Inferior parietal cortex (tissue), 1 donor: ENCODE data around the gene SIL1.
"Not testable (repeated sequence)": the region's sequence is repeated elsewhere in the genome, so short reads cannot be mapped to it uniquely, and the experiment has no call there.

Source experiments
- DNase-seq: peaks from one replicate; pipeline ENCODE4 v3.0.0-alpha.2; 2016; ENCODE audit errors: extremely low spot score

Gene SIL1

DNA sequence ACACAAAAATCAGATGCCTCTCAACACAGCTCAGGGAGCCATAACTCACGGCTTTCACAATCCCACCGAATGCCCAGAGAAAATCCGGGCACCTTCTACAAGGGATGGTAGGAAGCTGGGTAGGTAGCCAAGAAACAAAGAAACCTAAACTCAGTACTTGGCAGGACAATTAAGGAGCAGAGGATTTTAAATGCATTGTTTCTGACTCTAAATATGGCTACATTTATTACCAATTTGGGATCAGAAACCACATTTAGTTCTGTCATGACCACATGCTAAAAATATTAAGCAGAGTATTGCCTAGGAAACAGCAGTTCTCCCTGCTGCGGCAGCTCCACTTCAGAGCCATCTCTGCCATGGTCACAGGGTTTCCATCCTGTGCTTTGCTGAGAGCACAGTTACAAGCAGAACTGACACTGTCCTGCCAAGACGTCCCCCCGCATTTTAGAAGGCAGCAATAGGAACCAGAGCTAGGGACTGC lies 57.5 kb downstream of the SIL1 start:
- no peak for DNase-seq

DNA sequence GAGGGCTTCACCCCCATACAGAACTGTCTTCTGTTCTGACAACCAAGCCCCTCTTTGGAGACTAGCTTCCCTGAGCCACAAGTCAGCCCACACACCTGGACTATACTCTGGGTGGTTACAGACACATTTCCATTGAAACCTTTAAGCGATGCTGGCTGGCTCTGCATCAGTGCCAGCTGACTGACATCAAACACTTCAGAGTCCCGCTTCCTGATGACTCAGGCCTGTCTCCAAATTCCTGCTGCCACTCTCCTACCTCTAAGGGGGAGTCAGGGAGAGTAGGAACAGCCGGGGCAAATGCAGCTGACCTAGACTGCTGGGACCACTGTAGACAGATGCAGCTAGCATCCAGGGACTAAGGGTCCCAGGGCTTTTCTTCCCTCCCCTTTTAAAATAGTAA lies 59.4 kb downstream of the SIL1 start:
- no peak for DNase-seq

DNA sequence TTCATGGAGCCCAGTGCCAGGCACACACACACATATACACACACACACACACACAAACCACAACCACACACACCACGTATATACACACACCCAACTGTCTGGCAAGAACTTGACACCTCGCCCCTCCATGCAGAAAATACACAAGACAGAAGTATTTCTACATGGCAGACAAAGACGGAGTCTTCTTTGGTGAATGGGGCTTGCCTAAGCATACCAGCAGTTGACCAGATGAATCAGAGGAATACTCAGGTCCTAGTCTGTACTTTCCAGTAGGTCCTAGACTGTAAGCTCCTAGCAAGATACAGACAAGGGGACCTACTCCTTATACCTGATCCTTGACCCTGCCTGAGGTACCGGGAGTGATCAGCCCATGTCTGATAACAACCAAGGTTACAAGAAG lies 60.1 kb downstream of the SIL1 start:
- no peak for DNase-seq

DNA sequence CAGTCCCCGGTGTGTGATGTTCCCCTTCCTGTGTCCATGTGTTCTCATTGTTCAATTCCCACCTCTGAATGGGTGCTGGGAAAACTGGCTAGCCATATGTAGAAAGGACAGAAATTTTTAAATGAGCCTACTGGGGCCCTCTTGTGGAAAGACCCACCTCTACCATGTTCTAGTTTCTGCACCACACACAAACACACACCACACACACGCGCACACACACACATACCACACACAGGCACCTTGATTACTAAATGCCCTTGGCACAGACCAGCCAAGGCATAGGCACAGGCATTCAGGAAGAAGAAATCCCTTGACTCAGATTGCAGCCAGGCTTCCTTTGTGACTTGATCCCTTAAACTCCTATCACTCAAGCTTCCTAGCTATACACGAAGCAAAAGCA lies 60.5 kb downstream of the SIL1 start:
- DNase-seq = no peak

DNA sequence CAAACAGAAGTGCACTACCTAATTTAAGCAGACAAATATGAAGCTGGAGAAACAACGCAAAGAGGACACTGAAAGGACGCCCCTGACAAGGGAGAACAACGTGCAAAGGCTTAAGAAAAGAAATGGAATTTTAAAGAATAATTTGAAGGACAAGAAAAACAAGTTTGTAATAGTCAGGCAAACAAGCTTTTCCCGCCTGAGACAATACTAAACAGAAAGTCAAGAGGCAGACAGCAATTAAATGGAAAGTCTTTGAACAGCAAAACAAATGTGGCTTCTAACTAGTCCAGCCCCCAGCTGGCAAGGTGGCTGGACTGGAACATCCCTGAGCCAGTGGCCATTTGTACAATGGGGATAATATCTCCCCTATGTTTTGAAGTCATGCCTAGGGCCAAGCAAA lies 63.3 kb downstream of the SIL1 start:
- no peak for DNase-seq

DNA sequence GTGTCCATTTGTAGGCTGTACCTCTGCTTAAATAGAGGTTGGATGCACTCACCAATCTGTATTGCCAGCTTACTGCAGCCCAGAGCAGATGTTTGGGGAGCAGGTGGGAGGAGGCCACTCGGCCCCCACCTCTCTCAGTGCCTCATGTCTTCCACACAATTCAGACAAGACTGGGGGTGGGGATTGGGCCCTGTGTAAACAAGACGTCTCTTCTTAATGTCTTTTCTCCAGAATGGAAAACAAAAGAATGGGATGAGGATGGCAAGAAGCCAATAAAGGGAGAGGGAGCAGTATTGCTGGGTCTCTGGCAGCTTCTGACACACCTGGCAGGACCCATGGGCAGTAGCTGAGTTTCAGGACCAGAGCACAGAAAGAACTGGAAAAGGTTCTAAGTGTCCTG lies 64.9 kb downstream of the SIL1 start:
- DNase-seq = no peak

DNA sequence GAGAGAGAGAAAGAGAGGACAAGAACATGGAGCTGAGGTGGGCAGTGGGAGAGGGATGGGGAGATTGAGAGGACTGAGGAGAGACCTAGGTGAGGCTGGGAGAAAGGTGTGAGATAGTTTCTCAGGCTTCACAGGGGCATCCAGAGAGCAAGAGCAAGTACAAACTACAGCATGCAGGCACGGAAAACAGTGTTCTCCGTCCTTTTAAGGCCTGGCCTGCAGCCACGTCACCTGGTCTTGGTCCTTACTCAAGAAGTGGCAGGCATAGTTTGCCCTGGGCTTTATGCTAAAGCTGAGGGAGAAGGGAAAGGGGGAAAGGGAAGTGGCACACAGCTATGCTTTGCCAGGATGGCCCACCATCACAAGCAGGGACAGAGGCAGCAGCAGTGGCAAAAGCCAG lies 65.7 kb downstream of the SIL1 start:
- no peak for DNase-seq

DNA sequence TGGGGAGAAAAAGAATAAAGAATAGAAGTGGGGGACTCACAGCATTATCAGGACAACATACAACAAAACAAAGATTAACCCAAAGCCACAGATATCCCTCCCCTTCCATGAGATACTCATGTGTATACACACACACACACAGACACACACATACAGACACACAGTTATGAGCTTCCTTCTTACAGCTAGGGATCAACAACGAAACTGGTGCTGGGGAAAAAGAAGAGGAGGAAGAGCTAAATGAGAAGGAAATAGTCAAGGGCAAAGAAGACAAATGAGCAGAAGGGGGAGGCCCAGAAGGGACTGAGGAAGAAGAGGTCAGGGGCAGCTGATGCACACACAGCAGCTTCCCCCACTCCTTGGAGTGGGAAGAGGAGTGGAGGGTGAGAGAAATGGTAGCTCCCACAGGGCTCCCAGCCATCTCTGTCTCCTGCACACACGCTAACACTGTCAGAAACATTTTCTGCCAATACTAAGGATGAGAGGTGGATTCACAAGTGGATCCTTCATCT lies 66.2 kb downstream of the SIL1 start:
- DNase-seq = no peak

DNA sequence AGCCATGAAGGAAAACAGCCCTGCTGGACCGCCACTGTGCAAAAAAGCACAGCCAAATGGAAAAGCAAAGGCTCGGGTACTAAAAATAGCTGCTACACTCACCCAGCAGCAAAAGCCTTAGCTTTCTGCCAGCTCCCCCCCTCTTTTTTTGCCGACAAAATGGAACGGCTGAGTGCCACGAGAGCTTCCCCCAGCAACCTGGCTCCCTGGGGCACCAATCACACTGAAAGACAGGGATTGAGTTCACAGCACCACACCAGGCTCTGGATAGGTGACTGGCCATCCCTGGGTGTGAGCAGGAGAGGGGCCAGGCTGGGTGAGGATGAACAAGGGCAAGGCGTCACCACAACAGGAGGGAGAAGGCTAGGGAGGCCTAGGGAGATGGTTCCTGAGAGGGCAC lies 66.7 kb downstream of the SIL1 start:
- no peak for DNase-seq

DNA sequence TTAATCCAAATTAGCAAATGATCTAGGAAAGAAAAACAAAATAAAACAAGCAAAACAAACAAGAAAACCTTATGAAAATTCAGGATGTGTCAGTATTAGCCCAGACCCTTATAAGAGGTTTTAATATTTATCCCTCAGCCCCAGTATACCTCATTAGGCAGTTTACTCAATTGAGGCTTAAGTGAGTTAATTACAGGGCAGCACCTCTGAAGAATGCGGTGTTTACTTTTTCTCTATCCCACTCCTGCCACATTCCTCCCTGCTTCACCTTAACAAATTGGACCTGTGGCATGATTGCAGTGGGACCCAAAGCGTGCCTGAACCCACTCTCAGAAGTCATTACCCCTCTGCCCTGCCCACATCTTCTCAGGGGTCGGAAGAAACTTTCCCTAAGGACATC lies 67.1 kb downstream of the SIL1 start:
- no peak for DNase-seq

DNA sequence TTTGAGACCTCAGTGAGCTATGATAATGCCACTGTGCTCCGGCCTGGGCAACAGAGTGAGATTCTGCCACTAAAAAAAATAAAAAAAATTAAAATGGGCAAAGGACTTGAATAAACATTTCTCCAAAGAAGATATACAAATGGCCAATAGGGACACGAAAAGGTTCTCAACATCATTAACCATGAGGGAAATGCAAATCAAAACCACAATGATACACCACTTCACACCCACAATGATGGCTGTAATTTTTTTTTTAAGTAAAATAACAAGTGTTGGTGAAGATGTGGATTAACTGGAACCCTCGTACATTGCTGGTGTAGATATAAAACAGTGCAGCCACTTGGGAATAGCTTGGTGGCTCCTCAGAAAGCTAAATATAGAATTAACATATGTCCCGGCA lies 68.0 kb downstream of the SIL1 start:
- DNase-seq = no peak

DNA sequence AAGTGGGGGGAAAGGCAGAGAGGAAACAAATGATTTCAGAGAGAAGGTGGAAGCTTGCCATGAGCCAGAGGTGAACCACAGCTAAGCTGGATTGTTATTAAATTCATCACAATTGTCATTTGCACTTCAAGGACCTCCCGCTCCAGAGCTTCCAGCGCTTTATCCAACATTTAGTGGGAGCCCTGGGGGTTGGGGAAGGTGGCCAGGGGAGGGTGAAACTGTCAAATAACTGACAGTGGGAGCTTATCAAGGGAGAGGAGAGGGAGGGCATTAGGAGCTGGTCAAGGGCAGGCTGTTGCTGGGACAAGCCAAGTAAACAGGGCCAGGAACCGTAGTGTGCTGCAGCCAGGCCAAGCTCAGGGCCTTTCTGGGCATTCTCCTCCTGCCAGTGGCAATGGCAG lies 71.5 kb downstream of the SIL1 start:
- DNase-seq = no peak

DNA sequence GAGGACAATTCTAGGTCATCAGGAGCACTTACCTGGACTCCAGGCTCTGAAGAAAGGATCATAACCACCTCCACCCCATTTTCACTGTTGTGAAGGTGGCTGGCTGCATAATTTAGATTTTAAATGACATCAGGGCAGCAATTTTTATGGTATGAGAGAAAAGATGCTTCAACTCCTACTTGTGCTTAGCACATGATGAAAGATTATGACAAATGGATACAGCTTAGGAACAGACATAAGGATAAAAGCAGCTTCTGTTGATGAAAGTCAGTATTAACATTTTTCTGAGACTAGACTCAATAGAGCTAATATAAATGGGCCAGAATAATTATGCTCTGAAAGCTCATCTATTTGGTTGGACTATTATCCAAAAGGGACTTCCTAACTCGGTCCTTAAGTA lies 72.2 kb downstream of the SIL1 start:
- no peak for DNase-seq

DNA sequence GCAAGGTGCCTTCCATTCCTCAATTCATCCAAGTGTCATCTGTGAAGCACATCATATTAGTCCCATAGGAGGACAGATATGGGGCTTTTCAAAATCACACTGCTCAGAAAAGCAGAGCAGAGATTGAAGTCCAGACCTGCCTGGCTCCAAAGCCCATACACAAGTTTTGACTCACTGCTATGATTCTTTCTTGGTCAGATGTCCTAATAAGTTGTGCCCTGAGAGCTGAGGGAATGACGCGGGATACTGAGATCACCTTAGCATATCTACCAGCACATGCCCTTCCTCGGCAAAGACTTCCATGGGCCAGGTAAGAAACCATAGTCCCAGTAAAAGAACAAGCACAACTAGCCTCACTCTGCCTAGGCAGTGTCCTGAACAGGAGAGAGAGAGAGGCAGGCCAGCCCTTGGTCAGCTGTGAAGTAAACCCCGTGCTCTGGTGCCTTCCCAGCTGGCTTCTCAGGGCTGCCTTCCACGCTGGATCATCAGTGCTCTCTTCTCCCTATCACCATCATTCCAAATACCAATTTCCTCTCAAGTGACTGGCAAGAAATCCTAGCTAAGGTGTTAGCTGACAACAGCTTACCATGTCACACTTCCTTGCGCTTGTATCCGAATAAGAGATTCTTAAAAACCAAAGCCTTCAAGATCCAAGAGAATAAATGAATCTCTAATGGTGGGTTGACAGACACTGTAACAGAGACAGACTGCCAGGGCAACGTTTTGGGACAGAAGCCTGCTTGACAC lies 73.2 kb downstream of the SIL1 start:
- no peak for DNase-seq

DNA sequence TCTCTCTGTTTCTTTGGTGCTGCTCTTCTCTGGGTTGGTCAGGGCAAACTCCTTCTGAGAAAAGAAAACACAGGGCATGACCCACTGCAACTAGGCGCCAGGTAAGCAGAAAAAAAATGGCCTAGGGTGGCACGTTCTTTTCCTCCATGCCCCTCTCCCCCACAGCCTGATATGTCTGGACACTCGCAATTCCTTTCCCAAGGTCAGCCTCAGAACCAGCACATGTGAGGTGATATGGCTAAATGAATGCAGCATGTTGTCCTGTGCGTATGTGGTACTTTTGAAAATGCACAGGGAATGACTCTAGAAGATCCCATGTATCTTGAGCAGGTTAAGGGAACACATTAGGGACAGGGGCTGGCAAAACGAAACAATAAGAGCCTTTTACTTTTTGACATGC lies 77.0 kb downstream of the SIL1 start:
- DNase-seq = no peak

DNA sequence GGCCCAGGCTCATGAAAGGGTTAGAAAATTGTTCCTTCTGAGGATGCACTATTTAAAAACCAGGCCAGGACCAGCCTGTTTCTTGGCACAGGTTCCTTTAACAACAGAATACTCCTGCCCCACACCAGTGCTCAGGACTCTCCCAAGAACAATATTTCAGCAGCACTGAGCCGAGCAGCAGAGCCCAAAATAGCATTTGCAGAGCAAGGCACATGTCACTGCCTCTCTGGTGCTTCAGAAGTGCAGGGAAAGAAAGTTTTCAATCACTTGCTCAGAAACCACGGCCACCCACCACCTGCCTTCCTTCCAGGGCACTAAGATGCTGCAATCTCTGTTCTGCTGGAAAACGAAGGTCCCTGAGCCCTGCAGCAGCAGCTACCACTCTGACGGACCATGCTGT lies 77.6 kb downstream of the SIL1 start:
- no peak for DNase-seq

DNA sequence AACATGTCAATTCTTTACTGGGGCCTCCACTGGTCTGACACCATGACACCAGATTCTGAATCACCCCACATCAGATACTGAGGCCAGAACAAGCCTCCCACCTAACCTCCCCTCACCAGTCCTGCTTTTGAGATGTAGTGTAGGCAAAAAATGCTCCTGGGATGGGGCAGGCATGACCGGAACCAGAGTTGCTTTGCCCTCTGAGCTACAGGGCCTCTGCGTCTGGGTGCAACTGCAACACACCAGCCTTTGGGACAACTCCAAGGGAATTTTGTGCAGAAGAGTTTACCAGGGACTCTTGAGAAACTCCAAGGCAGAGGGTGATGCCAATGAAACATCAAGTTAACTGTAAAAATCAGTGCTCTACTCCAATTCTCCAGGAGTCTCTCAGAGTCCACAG lies 79.4 kb downstream of the SIL1 start:
- no peak for DNase-seq

DNA sequence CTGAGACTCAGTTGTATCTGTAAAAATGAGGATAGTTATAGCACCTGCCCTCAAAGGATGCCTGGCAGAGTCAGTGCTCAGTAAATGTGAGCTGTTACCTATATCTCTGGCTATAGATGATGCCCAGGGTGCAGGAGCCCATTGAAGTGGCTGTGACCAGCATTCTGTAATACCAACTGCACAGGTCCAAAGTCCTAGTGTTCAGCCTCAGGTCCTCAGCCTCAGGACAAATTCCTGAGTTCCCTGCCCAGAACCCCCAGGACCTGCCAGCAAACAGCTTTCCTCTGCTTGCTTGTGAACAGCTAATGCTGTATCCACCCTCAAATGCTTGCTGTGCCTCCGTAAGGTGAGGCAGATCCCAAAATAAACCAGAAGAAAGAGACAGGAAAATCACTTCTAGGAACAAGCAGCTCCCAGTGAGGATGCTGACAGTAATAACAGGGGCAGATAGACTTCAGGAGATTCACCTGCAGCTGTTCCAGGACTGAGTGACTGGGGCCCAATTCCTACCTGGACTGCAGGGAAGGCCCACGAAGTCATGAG lies 80.8 kb downstream of the SIL1 start:
- no peak for DNase-seq

DNA sequence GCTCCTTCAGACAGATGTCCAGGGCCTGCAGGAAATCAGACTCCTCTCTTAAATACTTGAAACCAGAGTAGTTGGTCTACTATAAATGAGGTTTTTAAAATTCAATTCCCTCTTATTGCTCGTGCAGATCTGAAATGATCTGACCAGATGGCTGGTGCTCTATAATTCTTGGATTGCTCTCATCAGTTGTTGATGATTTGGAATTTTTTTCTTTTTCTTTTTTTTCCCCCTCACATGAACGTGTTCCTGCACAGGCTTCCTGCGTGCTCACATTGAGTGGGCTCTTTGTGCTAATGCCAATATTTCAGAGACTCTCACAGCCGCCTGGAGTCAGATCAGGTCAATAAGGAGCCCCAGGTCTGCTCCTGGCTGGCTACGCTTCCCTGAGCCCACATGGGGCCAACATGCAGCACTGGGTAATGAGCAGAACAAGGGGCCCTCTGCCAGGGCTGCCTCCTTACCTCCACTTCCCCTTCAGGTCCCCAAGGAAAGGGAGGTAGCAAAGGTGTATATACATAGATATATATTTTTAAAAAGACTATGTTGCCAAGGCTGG lies 82.0 kb downstream of the SIL1 start:
- no peak for DNase-seq

DNA sequence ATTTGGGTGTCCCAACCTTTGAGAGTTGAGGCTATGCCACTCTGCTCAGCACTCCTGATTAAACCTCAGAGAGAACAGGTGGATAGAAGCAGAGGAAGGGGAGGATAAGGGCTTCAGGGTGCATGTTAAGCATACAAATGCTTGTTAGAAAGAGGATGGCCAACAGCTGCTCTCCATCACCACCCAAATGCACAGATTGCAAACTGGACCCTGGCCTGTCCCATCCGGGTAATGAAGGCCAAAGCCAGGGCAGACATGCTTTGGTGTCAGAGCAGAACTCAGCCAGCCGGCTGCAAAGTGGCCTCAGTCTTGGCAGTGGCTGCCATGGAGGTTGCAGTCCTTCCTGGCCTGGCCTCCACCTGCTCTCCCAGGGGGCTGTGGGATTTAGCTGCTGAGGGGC lies 84.3 kb downstream of the SIL1 start:
- DNase-seq = no peak

DNA sequence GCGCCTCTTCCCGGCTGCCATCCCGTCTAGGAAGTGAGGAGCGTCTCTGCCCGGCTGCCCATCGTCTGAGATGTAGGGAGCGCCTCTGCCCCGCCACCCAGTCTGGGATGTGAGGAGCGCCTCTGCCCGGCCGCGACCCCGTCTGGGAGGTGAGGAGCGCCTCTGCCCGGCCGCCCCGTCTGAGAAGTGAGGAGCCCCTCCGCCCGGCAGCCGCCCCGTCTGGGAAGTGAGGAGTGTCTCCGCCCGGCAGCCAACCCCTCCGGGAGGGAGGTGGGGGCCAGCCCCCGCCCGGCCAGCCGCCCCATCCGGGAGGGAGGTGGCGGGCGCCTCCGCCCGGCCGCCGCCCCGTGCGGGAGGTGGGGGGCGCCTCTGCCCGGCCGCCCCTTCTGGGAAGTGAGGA lies 85.8 kb downstream of the SIL1 start:
- not testable (repeated sequence) for DNase-seq

DNA sequence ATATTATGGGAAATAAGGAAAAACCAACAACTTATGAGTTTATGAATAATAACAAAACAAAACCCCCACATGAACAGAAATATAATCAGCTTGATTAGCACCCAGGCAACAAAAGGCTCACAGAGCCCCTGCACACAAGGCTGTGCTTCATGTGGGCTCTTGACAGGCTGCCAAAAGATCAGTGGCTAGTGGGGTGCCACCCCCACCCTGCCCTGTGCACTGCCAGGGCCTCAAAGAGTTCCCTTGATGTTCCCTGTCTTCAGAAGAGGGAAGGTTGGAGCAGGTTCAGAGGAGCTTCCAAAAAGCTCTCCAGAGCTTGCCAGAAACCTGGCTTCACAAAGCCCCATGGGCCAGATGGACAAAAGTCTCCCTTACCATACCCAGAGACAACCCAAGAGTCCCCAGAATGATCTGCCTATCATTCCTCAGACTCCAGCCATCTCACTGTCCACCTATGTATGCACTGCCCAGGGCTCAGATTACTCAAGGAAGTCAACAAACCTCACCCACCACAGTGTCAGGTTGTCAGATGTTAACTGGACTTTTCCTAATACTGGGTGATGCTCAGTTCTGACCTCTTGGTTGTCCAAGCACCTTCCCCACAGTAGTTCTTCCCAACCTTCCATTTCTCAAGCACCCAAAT lies 87.5 kb downstream of the SIL1 start:
- no peak for DNase-seq
